Activated T-cell treated with anti-CD3 and anti-CD28 coated beads for 48 hours (primary cell): ENCODE data around the gene EFCAB6.

Experiments
- DNase-seq: peaks from one replicate; pipeline ENCODE4 v3.0.0-alpha.2; 2020; ENCODE audit warnings: low read depth

EFCAB6 gene

DNA sequence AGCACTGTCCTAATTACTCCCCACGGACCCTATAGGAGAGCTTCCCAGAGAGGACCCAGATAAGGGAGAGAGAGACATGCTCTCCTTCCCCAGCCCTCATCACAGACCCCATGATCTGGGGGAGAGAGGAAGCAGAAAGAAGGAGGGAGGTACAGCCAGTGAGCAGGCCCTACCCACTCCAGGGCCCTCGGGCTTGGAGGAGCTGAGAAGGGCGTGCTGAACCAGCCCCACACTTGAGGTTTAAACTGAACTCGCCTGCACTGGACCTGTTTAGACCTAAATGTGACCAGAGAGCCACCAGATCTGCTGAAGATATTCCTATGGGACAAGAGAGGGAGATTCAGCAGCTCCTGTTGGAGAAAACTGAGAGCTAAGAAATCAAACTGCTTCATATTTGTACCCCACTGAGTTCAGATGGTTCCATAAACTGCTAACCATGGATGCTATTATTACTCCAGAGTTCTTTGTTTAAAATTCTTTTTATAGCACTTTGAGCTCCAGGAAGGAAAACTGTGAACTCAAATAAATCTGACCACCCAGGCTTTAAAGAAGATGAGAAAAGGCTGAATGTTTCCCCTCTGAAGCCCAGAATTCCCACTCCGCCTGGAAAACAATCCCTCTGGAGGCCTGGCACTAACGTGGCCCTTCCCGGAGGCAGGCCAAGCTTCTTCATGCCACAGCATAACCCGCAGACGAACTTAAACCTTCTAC lies 67.2 kb downstream of the EFCAB6 start:
- DNase-seq = no peak

DNA sequence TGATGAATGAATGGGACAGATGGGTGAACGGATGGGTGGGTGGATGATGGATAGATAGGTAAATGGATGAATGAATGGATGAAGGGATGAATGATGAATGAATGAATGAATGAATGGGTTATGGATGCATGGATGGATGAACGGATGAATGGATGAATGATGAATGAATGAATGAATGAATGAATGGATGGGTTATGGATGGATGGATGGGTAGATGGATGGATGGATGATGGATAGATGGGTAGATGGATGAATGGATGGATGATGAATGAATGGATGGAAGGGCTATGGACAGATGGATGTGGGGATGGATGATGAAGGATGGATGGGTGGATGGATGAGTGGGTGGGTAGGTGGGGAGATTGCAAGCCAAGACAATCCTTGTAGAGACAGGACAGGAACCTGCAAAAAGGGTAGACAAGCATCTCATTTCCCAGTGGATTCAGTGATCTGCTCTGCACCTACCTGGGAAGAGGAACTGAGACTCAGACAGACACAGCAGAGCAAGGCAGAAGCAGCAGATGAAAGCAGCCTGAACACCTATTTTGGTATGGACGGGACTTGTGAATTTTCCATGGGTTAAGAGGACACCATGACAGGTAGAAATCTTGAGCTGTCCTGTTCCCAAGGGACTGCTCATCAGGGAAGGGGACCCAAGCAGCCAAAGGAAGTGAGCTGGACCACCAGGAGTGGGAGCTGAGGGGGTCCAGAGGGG lies 68.0 kb downstream of the EFCAB6 start:
- no peak for DNase-seq

DNA sequence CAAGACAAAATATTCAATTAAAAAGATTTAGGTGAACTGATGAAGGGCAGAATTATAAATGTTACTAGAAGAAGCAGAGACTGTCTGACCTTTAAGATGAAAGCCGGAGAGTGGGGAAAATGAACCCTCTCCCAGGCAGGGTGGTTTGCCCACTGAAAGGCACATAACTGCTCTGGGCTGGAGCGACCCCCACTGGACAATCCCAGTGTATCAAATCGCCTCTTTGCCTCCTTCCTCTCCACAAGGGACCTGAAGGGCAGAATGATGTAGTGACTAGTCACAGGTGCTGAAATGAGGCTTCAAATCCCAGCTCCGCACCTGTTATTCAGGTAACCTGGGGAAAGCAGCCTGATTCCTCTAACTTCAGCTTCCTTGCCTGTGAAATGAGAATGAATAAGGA lies 69.0 kb downstream of the EFCAB6 start:
- no peak for DNase-seq

DNA sequence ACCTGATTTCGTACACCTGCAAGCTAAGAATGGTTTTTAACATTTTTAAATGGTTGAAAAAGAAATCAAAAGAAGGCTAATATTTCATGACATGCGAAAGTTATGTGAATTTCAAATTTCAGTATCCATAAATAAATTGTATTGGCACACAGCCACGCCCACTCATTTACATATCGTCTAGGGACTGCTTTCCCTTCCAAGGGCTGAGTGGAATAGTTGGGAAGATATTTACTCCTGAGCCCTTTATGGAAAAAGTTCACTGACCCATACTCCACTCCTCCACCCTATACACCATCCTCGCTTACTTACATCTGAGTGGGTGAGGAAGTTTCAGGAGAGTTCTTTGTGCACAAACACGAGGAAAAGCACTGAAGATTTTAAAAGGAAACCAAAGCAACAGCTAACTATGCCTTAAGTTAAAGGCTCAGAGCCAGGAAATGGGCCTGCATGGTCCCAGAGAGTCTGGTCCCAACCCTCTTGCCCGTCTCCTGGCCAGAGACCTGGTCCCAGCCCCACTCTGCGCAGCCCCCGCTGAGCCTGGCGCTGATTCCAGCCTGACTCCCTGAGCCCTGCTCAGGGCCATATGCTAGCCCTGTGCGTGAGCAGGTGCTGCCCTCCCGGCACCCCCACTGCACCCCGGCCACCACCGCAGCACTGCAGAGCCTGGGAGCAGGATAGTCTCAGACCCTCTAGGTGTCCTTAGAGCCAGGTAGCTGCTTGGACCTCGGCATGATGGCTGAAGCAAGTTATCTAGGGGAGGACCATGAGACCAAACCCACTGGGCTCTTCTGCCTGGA lies 69.8 kb downstream of the EFCAB6 start:
- DNase-seq = no peak

DNA sequence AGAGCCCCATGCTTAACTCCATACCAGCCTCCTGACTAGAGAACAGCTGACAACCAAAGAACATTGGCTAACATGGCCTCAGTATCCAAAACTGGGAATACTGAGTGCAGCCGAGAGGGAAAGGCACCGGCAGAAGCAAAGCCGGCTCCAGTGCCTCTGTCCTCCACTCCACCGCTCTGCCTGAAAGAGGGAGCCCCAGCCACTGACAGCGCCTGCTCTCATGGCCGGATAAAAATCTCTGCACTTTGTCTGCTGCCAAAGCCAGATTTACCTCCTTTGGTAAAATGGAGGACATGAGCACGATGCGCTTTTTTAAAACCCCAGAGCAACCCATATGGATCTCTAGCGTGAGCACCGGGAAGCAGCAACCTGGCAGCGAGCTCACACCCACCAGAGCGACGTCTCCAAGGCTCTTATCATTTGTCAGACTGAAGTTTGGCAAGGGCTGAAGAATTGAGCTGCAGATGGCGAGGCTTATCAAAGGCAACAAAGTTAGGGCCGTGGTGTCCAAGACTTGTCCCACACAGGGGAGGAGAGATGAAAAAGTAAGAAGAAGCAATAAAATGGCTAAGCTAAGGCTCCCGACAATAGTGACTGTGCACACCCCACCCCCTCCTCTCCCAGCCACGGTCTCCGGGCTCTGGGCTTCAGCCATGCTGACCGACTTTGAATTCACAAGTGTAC lies 71.4 kb downstream of the EFCAB6 start:
- no peak for DNase-seq

DNA sequence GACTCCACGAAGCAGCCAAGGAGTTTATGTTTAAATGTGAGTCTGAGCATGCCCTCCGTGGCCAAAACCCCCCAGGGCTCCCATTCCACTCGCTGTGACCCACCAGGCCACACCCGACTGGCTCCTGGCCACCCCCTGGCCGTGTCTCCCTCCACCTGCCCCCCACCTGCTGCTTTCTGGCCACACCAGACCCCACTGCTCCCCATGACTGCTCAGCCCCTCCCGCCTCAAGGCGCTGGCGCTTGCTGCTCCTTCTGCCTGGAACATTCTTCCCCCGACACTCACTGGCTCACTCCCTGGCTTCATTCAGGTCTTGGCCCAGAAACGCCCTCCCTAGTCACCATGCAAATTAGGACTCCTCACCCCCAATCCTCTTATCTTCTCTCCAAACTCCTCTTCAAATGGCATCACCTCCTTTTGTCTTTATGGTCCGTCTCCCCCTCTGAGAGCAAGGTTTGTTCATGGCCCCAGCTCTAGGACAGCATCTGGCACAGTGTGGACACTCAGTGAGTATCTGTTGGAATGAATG lies 72.2 kb downstream of the EFCAB6 start:
- no peak for DNase-seq

DNA sequence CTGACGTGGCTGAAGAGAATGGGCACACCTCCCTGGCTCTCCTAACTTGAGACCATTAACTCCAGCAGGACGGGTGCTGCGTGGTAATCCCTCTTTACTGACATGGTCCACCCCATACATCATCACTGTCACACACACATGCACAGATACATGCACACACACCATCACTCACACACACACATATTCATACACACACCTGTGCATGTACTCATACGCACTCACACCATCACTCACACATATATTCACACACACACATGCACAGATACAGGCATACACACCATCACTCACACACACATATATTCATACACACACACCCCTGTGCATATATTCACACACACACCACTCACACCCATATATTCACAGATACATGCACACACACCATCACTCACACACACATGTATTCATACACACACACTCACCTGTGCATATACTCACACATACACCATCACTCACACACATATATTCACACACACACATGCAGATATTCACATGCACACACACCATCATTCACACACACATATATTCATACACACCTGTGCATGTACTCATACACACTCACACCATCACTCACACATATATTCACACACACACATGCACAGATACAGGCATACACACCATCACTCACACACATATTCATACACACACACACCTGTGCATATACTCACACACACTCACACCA lies 74.8 kb downstream of the EFCAB6 start:
- no peak for DNase-seq

DNA sequence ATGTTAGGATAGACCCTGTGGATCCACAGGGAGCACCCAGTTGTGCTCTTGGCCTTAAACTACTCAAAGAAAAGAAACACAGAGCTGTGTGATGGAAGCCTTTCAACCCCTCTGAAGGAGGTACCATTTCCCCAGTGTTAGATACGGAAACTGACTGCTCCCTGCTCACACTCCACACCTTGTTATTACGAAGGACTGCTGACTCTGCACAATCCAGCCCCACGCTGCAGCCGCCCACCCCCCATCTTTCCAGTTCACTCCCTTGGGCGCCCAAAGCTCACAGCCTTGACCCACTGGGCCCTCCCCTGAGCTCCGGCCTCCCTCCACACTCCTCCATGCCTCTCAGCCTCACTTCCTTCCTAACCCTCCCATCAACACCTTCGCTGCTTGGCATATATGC lies 75.5 kb downstream of the EFCAB6 start:
- DNase-seq = no peak

DNA sequence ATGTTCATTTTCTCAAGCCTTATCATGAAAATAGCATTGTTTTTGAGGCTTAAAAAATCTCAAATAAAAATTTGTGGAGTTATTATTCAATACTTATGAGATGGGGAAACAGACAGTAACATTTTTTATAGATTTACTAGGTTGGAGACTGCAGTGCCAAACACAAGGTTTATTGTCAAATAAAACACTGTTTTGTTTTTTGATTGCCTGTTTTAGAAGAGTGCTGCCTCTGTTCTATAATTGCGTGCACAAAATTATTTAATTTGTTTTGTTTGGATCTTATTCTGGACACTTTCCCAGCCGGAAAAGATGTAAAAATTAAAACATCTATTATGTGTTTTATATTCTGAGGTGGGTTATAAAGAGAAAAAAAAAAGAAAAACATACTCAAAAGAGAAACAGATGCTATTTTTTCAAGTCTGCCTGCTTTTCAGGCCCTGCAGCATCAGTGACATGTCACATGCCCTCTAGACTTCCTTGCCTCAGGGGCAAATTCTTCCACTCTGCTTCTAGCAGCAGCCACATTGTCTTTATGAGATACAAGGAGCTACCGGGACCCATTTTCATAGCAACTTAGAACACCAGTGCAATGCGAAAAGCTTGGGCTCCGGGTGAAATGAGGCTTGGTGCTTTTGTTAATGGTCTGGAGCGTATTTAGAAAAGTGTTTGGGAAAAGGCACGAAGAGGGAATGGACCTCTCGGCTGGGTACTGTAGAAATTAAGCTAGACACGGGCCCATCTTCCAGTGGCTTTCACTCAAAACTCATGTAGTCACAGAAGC lies 77.5 kb downstream of the EFCAB6 start:
- no peak for DNase-seq

DNA sequence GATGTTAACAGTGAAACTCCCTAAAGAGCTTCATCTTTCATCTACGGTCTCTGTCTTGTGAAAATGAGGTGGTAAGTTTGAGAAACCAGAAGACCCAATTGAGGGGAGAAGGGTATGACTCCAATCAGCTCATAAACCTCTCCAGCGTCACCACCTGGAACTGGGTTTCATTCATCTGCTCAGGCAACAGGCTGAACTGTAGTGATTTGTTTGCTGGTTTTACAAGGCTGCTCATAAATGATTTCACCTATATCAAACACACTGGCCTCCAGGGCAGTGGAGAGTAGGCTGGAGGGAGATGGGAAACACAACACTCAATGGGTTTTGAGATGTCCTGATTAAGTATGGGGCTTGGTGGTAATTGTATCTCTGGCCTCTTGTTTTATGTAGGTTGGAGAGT lies 79.0 kb downstream of the EFCAB6 start:
- DNase-seq = no peak

DNA sequence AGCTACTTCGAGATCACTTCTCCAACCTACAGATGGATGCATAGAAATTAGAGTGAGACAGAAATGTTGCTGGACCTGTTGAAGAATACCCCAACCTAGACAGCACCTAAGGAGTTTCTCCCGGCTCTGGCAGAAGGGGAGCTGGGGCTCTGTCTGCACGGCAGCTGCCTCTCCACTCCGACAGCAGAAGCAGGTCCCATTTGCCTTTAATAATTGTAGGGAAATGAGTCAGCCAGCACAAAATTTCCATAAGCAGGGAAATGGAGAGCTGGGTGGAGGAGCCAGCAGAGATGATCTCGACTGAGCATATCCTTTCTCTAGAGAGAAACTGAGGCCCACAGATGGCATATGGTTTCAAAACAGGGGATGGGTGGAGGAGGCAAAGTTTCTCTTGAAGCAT lies 80.1 kb downstream of the EFCAB6 start:
- DNase-seq = no peak

DNA sequence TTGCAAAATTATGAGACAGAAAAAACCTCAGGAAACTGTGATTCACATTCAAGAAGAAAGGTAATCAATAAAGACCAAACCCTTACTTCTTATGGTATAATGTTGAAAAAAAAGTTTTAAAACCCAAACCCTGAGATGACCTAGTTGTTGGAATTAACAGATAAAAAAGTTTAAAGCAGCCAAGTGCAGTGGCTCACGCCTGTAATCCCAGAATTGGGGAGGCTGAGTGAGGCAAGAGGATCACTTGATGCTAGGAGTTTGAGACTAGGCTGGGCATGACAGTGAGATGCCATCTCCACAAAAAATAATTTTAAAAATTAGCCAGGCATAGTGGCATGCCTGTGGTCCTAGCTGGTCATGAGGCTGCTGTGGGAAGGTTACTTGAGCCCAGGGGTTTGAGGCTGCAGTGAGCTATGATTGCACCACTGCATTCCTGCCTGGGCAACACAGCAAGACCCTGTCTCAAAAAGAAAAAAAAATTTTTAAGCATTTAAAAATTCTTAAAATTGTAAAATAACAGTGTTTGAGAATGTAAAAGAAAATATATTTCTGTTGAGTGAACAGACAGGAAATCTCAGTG lies 85.1 kb downstream of the EFCAB6 start:
- no peak for DNase-seq

DNA sequence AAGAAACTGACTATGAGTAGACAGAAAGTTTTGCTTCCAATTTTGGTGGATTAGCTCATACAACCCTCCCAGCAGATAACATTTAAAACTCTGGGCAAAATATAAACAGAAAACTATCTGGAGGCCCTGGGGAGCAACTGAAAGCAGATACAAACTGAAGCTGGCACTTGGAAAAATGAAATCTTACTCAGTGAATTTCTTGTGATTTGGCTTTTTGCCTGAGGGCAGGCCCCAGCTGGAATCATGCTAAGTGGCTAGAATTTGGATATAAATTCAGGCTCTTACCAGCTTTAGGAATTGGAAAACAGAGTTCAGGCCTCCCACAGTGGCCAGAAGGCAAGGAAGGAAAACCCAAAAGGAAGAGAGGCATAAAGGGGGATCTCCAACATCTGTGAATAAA lies 85.8 kb downstream of the EFCAB6 start:
- DNase-seq = no peak

DNA sequence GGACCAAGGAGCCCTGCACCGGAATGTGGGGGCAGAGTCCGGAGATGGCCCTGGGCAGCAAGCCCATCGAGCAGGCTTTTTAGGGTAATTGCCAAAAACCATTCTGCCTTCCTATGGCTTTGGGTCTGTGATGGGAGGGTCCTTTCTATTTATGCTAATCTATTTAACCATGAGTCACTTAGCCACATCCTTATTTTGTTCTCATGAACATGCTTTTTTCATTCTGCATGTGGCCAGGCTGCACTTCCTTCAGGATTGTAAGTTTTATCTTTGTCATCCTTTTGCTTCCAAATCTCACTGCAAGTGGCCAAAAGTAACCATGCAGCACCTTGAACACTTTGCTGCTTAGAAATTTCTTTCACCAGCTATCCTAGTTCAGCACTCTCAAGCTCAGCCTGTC lies 88.3 kb downstream of the EFCAB6 start:
- no peak for DNase-seq

DNA sequence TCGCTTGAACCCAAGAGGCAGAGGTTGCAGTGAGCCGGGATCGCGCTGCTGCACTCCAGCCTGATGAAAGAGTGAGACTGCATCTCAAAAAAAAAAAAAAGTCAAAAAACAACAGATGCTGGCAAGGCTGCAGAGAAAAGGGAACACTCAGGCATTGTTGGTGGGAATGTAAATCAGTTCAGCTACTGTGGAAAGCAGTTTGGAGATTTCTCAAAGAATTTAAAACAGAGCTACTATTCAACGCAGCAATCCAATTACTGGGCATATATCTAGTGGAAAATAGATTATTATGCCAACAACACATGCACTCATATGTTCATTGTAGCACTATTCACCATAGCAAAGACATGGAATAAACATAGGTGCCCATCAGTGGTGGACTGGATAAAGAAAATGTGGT lies 89.7 kb downstream of the EFCAB6 start:
- DNase-seq = no peak

DNA sequence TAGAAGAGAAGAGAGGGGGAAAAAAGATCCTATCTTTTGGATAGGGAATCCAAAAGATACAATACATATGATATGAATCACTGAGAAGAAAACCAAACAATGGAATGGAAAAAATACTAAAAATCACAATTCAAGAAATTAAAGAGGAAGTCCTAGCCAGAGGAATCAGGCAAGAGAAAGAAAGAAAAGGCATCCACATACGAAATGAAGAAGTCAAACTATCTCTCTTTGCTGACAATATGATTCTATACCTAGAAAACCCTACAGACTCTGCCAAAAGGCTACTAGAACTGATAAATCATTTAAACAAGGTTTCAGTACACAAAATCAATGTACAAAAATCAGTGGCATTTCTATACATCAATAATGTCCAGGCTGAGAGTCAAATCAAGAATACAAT lies 91.4 kb downstream of the EFCAB6 start:
- DNase-seq = no peak

DNA sequence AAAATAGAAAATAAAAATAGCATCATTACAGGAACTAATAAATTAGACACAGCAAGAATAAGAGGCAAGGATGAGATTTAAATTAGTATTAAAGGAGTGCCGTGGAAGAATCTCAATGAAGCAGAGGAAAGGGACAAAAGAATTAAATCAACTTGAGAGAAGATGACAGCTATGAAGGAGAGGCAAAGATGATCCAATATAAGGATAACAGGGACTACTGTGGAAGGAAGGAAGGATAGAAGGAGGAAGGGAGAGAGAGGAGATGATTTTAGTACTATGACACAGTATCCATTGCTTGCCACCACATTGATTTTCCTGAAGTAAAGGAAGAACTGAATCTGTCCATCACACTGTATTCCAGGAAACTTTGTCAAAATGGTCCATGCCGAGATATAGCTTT lies 98.0 kb downstream of the EFCAB6 start:
- no peak for DNase-seq

DNA sequence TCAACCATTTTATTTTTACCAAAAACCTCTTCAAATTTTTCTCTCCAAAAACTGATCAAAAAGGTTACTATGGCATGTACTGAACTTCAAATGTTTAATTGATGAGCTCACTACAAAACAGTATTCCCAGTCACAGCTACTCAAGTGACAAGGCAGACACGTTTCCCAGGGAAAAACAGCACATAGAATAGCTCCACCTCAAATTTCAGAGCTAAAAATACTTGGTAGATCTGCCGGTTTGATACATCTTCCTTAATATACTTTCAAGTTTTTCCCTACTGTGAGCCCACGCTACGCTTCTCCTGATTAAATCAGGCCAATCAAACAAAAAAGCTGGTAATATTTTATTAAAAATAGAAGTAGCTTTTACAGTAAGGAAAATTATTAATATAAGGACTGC lies 100.4 kb downstream of the EFCAB6 start:
- no peak for DNase-seq

DNA sequence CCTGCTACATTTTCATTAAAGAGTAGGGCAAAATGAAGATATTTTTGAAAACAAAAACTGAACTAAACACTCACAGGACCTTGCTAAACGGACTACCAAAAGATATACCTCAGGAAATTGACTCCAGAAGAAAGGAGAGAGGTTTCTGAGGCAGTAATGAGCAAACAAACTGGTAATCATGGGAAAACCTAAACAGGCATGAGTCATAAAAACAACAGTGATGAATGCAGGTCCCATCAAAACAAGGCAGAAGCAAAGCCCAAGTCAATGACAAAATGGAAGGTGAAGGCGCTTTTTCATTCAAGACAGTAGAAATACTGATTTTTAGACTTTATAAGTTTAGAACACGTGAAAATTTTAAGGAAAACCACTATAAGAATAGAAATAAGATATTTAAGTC lies 104.5 kb downstream of the EFCAB6 start:
- DNase-seq = no peak

DNA sequence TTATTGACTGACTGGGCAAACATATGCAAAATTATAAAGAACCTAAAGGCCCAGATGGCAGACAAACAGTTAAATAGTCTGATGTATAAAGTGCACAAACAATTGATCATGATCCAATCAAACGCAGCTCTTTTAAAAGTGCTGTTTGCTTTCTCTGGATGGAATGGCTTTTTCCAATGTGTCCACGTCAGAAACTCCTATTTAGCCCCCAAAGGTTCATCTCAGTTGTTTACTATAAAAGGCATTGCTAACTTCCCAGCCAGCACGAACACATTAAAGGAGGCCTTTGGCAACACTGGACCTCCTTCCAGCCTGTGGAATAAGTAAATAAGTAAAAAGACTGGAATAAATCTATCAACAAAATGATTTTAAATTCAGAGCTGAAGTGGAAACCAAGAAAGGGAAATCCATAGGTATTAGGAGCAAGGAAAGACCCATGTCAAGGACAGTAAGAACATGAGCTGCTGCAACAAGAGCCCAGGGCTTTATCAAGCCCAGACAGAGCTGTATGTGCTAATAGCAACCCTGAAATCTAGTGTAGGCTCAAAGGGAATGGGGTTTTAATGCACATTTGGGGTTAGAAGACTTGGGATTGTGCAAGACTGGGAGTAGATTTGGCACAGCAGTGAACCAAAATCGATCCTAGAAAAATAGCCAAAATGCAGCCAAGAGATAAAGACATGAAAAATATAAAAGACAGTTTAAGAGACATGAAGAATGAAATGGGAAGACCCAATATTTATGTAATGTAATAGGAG lies 105.4 kb downstream of the EFCAB6 start:
- no peak for DNase-seq
